ACC112 (cell line): ENCODE results near the gene RTN4.

Source experiments
- H2AFZ ChIP-seq: fragments of 200-600 bp; sonication (generic); one replicate; pipeline ENCODE4 v1.6.0; 2017; ENCODE audit warnings: antibody characterized with exemption, low read length; ENCODE audit not compliant: unreplicated experiment
- H3K27ac ChIP-seq: fragments of 200-600 bp; sonication (generic); 2 replicates; pipeline ENCODE4 v1.5.1; 2014; ENCODE audit warnings: low read depth, mild to moderate bottlenecking, antibody characterized with exemption, low read length, moderate library complexity
- H3K27me3 ChIP-seq: fragments of 200-600 bp; sonication (generic); 2 replicates; pipeline ENCODE4 v1.6.1; 2014; ENCODE audit warnings: mild to moderate bottlenecking, antibody characterized with exemption, low read length, moderate library complexity, mixed read lengths; ENCODE audit not compliant: insufficient read depth
- H3K36me3 ChIP-seq: fragments of 200-600 bp; sonication (generic); 2 replicates; pipeline ENCODE4 v1.6.1; 2016; ENCODE audit warnings: mild to moderate bottlenecking, antibody characterized with exemption, low read length, moderate library complexity, mixed read lengths; ENCODE audit not compliant: insufficient read depth
- H3K4me1 ChIP-seq: fragments of 200-600 bp; sonication (generic); one replicate; pipeline ENCODE4 v1.6.1; 2016; ENCODE audit warnings: low read length, mixed read lengths; ENCODE audit not compliant: insufficient read depth, unreplicated experiment, control insufficient read depth
- H3K4me3 ChIP-seq: fragments of 200-600 bp; sonication (generic); 2 replicates; pipeline ENCODE4 v1.5.1; 2014; ENCODE audit warnings: mild to moderate bottlenecking, low read depth, low read length
- H3K79me2 ChIP-seq: fragments of 200-600 bp; sonication (generic); one replicate; pipeline ENCODE4 v1.6.0; 2016; ENCODE audit warnings: low read length; ENCODE audit not compliant: control insufficient read depth, unreplicated experiment, insufficient read depth

Gene RTN4

GRCh38 chr2:55051026-55051866, 995 bp upstream of the RTN4 start:
- peaks cover 51% of the 10 kb centered on the region for H3K79me2 ChIP-seq
- peak overlapping the region; percentile 99 for H3K27ac ChIP-seq
- peaks cover 16% of the 10 kb centered on the region for H3K4me1 ChIP-seq
- peak overlapping the region; percentile 91 for H3K4me3 ChIP-seq
- no peaks in the 10 kb centered on the region for H3K27me3 ChIP-seq
- H3K36me3 ChIP-seq = 0 out of 2 replicates have a peak, but pooled peaks cover 3% of the 10 kb centered on the region
- H2AFZ ChIP-seq = no peak overlapping the region

DNA sequence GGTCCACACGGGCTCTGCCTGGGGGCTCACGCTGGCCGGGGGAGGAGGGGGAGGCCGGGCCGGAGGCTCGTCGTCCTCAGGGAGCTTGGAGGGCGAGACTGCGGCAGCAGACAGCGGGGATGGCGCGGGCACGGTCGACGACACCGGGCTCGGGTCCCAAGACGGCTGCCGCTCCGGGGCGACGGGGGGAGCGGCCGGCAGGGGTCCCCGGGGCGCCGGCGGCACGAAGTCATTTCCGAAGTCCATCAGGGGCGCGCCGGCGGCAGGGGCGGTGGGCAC, 491 bp downstream of the RTN4 start:
- Histone ChIP-seq H2AFZ (no peak overlapping the region), H3K36me3 (0 out of 2 replicates have a peak, but pooled peaks cover 3% of the 10 kb centered on the region), H3K4me3 (peak overlapping the region; percentile 91), H3K79me2 (peaks cover 66% of the 10 kb centered on the region), H3K4me1 (peaks cover 25% of the 10 kb centered on the region), H3K27ac (peak overlapping the region; percentile 99), H3K27me3 (no peaks in the 10 kb centered on the region)

DNA sequence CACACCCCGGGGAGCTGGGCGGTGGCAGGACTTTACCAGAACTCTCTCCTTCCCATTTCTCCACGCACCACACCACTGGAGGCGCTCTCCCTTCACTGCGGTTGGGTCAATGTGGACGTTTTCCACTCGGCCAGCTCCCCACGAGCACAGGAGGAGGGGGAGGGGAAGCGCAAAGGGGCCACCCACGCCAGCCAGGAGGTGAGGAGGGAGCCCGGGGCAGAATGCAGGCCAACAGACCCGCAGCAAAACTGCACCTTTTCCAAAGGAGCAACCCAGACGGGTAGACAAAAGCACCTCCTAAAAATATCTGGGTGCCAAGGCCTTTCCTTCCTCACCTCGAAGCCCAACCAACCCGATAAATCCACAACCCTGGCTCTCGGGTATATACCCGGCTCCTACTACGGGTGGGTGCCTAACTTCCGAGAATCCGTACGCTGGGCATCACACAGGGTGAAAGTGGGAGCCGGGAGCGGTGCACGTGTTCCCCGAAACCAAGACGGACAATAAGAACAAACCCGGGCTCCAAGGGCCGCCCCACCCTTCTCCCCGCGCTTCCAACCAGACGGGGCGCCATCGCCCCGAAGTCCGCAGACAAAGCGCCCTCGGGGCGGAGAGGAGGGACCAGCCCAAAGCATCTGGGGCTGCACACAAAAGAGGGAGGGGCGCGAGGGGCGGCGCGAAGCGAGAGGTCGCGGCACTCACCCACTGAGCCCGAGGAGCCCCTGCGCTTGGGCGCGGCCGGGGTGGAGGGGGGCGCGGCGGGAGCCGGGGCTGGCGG, 1.0 kb downstream of the RTN4 start:
- Histone ChIP-seq H2AFZ (peak overlapping the region; percentile 20), H3K36me3 (0 out of 2 replicates have a peak, but pooled peaks cover 3% of the 10 kb centered on the region), H3K27me3 (no peaks in the 10 kb centered on the region), H3K4me1 (peaks cover 27% of the 10 kb centered on the region), H3K27ac (peak overlapping the region; percentile 99), H3K4me3 (peak overlapping the region; percentile 91), H3K79me2 (peaks cover 66% of the 10 kb centered on the region)

DNA sequence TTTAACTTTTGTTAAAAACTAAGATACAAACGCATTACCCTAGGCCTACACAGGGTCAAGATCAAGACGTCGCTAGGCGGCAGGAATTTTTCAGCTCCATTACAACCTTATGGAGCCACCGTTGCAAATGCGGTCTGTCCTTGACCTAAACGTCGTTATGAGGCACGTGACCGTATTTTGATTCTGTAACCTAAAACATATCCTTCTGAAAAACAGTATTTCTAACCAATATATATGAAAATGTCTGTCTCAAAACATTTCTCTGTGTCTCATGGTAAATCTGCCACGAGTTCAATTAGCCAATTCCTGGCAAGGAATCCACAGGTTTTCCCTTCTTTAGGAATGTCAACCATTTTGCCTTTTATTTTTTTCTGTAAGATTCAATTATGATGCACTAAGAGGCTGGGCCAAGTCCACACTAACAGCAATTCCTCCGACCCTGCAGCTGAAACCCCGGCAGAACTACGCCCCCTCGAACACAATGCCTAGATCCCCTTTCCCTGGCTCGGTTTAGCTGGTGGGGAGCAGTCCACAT, 1.7 kb downstream of the RTN4 start:
- peak overlapping the region; percentile 91 for H3K4me3 ChIP-seq
- peak overlapping the region; percentile 99 for H3K27ac ChIP-seq
- 0 out of 2 replicates have a peak, but pooled peaks cover 3% of the 10 kb centered on the region for H3K36me3 ChIP-seq
- peaks cover 68% of the 10 kb centered on the region for H3K79me2 ChIP-seq
- H3K4me1 ChIP-seq = peaks cover 27% of the 10 kb centered on the region
- H3K27me3 ChIP-seq = no peaks in the 10 kb centered on the region
- H2AFZ ChIP-seq = no peak overlapping the region

- peaks cover 75% of the 10 kb centered on the region for H3K79me2 ChIP-seq
- no peak overlapping the region for H2AFZ ChIP-seq
- no peaks in the 10 kb centered on the region for H3K27me3 ChIP-seq
- H3K4me1 ChIP-seq = peaks cover 32% of the 10 kb centered on the region
- H3K36me3 ChIP-seq = 0 out of 2 replicates have a peak, but pooled peaks cover 3% of the 10 kb centered on the region
- peak overlapping the region; percentile 91 for H3K4me3 ChIP-seq
- H3K27ac ChIP-seq = peak overlapping the region; percentile 99
Observed at GRCh38 chr2:55047677-55048299, 2.5 kb downstream of the RTN4 start.

DNA sequence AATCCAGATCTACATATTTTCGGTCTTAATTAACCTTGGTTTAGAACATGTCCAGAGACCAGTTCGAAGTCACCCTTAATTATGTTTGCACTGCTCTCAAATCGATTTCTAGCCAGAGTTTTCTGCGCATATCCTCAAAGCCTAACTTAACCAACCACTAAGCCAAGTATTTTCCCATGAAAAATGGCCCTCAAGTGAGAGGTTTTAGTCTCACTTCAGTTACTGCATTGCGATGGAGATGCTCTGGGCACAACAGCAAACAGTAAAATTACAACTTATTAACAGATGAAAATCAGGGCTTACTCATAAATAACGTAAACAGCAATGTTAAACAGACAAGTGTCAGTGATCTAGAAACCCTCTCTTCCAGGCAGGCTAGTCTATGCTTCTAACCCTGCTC, 4.5 kb downstream of the RTN4 start:
- peaks cover 91% of the 10 kb centered on the region for H3K79me2 ChIP-seq
- H3K27me3 ChIP-seq = no peaks in the 10 kb centered on the region
- H3K4me1 ChIP-seq = peaks cover 39% of the 10 kb centered on the region
- no peak overlapping the region for H2AFZ ChIP-seq
- no peak overlapping the region for H3K27ac ChIP-seq
- 0 out of 2 replicates have a peak, but pooled peaks cover 3% of the 10 kb centered on the region for H3K36me3 ChIP-seq
- H3K4me3 ChIP-seq = peak overlapping the region; percentile 91

DNA sequence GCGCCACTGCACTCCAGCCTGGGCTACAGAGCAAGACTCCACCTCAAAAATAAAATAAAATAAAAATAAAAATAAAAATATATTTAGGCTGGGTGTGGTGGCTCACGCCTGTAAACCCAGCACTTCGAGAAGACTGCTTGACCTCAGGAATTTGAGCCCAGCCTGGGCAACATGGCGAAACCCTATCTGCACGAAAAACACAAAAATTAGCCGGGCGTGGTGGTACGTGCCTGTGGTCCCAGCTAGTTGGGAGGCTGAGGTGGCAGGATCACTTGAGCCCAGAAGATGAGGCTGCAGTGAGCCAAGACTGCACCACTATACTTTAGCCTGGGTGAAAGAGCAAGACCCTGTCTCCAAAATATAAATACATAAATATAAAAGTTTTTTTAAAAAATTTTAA, 6.4 kb downstream of the RTN4 start:
- H2AFZ ChIP-seq = no peak overlapping the region
- peaks cover 39% of the 10 kb centered on the region for H3K4me1 ChIP-seq
- H3K36me3 ChIP-seq = peaks cover 9% of the 10 kb centered on the region
- H3K27ac ChIP-seq = no peak overlapping the region
- no peaks in the 10 kb centered on the region for H3K27me3 ChIP-seq
- H3K4me3 ChIP-seq = no peak overlapping the region
- peaks cover 96% of the 10 kb centered on the region for H3K79me2 ChIP-seq

GRCh38 chr2:55038428-55038827, 11.8 kb downstream of the RTN4 start:
- peak overlapping the region; percentile 39 for H3K27ac ChIP-seq
- no peaks in the 10 kb centered on the region for H3K27me3 ChIP-seq
- peak overlapping the region; percentile 6; the same call in 1 of the 2 replicates for H3K4me3 ChIP-seq
- no peak overlapping the region for H2AFZ ChIP-seq
- peaks cover 31% of the 10 kb centered on the region for H3K4me1 ChIP-seq
- peaks cover 97% of the 10 kb centered on the region for H3K79me2 ChIP-seq
- peaks cover 11% of the 10 kb centered on the region for H3K36me3 ChIP-seq

DNA sequence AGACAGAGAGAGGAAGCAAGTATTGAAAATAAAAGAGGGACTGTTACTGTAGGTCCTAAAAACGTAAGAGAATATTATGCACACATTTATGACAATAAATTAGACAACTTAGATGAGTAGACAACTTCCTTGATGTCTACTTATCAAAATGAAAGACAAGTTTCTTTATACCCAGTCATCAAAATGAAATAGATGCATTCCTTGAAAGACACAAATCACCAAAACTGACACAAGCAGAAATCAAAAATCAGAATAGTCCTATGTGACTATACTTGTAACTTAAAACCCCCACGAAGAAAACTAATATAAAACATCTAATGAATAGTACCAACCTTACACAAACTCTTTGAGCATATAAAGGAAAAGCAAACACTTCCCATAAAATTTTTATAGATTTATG, 14.5 kb downstream of the RTN4 start:
- Histone ChIP-seq H2AFZ (no peak overlapping the region), H3K4me1 (peaks cover 26% of the 10 kb centered on the region), H3K36me3 (peaks cover 14% of the 10 kb centered on the region), H3K27ac (no peak overlapping the region), H3K79me2 (peaks cover 97% of the 10 kb centered on the region), H3K4me3 (no peak overlapping the region), H3K27me3 (no peaks in the 10 kb centered on the region)

GRCh38 chr2:55033921-55034320, 16.3 kb downstream of the RTN4 start:
- peaks cover 98% of the 10 kb centered on the region for H3K79me2 ChIP-seq
- H3K36me3 ChIP-seq = peaks cover 18% of the 10 kb centered on the region
- no peak overlapping the region for H3K4me3 ChIP-seq
- H3K27ac ChIP-seq = no peak overlapping the region
- H3K4me1 ChIP-seq = peaks cover 35% of the 10 kb centered on the region
- H2AFZ ChIP-seq = no peak overlapping the region
- no peaks in the 10 kb centered on the region for H3K27me3 ChIP-seq
